Gastrocnemius medialis (tissue), 4 donors: Measurements from ENCODE around the gene MFSD2B.

Experiments used
- CTCF ChIP-seq, 5 experiments: fragments of 450-650 bp in 3 of 5; fragments of 200-600 bp in 2 of 5; sonication (generic) in 2 of 5; IDR thresholded peaks in 4 of 5; conservative IDR thresholded peaks in 1 of 5; 1 replicate in 4 of 5; 2 replicates in 1 of 5; pipeline ENCODE4 v1.5.1; 2016 to 2019; ENCODE audit warnings: antibody characterized with exemption in 5 of 5, mild to moderate bottlenecking in 3 of 5, moderate library complexity in 3 of 5
- POLR2A ChIP-seq, 2 donors: fragments of 450-650 bp; IDR thresholded peaks; one replicate each; pipeline ENCODE4 v1.6.1; 2017; ENCODE audit warnings: antibody characterized with exemption in 2 of 2, mild to moderate bottlenecking in 2 of 2, moderate library complexity in 2 of 2

- TF ChIP-seq CTCF (IDR thresholded peaks at IDR 0.05 in 4 of 5, conservative IDR thresholded peaks at IDR 0.05 in 1 of 5) (no peak), POLR2A (IDR thresholded peaks at IDR 0.05) (no peak)
Measured at GRCh38 chr2:24015562-24016375, 5.9 kb downstream of the MFSD2B start.
